KMS-11 (cell line): ENCODE results near the gene JUNB.
A peak's percentile ranks its signal among the peaks of the same experiment; 100 is the strongest.

Experiments
- H2AFZ ChIP-seq: fragments of 200-600 bp; sonication (generic); 2 replicates; pipeline ENCODE4 v1.6.1; 2016; ENCODE audit warnings: antibody characterized with exemption, mixed run types, low read depth
- H3K27ac ChIP-seq: fragments of 200-600 bp; sonication (generic); 2 replicates; pipeline ENCODE4 v1.6.1; 2016; ENCODE audit warnings: mild to moderate bottlenecking, mixed run types
- H3K27me3 ChIP-seq: fragments of 200-600 bp; sonication (generic); 2 replicates; pipeline ENCODE4 v1.6.1; 2017; ENCODE audit warnings: mild to moderate bottlenecking, low read depth, mixed run types, moderate library complexity; ENCODE audit not compliant: insufficient read depth
- H3K36me3 ChIP-seq: fragments of 200-600 bp; sonication (generic); 2 replicates; pipeline ENCODE4 v1.6.1; 2017; ENCODE audit warnings: mild to moderate bottlenecking, mixed run types; ENCODE audit not compliant: insufficient read depth
- H3K4me1 ChIP-seq: fragments of 200-600 bp; sonication (generic); 2 replicates; pipeline ENCODE4 v1.6.1; 2016; ENCODE audit warnings: mild to moderate bottlenecking, low read depth, mixed run types; ENCODE audit not compliant: poor library complexity, severe bottlenecking
- H3K4me2 ChIP-seq: fragments of 200-600 bp; sonication (generic); 2 replicates; pipeline ENCODE4 v1.7.0; 2016; ENCODE audit warnings: mild to moderate bottlenecking, mixed run types
- H3K4me3 ChIP-seq: fragments of 200-600 bp; sonication (generic); IDR thresholded peaks from 2 replicates; pipeline ENCODE4 v1.6.1; 2017; ENCODE audit warnings: low read depth, low read length, mixed read lengths; ENCODE audit not compliant: insufficient read depth
- H3K79me2 ChIP-seq: fragments of 200-600 bp; sonication (generic); 2 replicates; pipeline ENCODE4 v1.6.1; 2016; ENCODE audit warnings: low read depth, mixed run types; ENCODE audit not compliant: insufficient read depth
- H3K9ac ChIP-seq: fragments of 200-600 bp; sonication (generic); 2 replicates; pipeline ENCODE4 v1.6.1; 2016; ENCODE audit warnings: mild to moderate bottlenecking, mixed run types
- H4K20me1 ChIP-seq: fragments of 200-600 bp; sonication (generic); 2 replicates; pipeline ENCODE4 v1.6.1; 2016; ENCODE audit warnings: mild to moderate bottlenecking, mixed run types; ENCODE audit not compliant: insufficient read depth
- CTCF ChIP-seq: fragments of 200-600 bp; sonication (generic); conservative IDR thresholded peaks from 2 replicates; pipeline ENCODE4 v1.6.1; 2017; ENCODE audit warnings: low read depth, mild to moderate bottlenecking, antibody characterized with exemption, low read length, moderate library complexity, mixed read lengths

The JUNB gene

GRCh38 chr19:12774588-12775555 is 16.4 kb upstream of the JUNB start, which contains the start of gene HOOK2:
HOOK2 (minus strand) TSS chr19:12775552; CDS start chr19:12775449, 103 bp downstream.
- H2AFZ ChIP-seq: peak within 1 kb of the TSS; percentile 54; the same call in 1 of the 2 replicates
- no peaks in the 10 kb centered on the region for H3K27me3 ChIP-seq
- no peaks in the 10 kb centered on the region for H4K20me1 ChIP-seq
- no peak within 1 kb of the TSS for H3K4me3 ChIP-seq
- peak within 1 kb of the TSS; percentile 73 for H3K4me2 ChIP-seq
- peak within 1 kb of the TSS; percentile 18; the same call in 1 of the 2 replicates for H3K9ac ChIP-seq
- H3K4me1 ChIP-seq: peaks cover 23% of the 10 kb centered on the region
- H3K27ac ChIP-seq: no peak within 1 kb of the TSS
- no peak for TF ChIP-seq CTCF
- H3K79me2 ChIP-seq: no peaks in the 10 kb centered on the region
- no peaks in the 10 kb centered on the region for H3K36me3 ChIP-seq

- Histone ChIP-seq H4K20me1 (no peaks in the 10 kb centered on the region), H3K27me3 (no peaks in the 10 kb centered on the region), H3K27ac (0 out of 2 replicates have a peak overlapping the region, but pooled peaks have one; percentile 31), H2AFZ (peak overlapping the region; percentile 84), H3K9ac (peak overlapping the region; percentile 51; the same call in 1 of the 2 replicates), H3K36me3 (no peaks in the 10 kb centered on the region), H3K4me3 (peak overlapping the region; percentile 70), H3K4me2 (peak overlapping the region; percentile 35), H3K4me1 (peaks cover 29% of the 10 kb centered on the region), H3K79me2 (no peaks in the 10 kb centered on the region)
- TF ChIP-seq CTCF: peak; percentile 96
Measured at GRCh38 chr19:12777217-12778016, 13.9 kb upstream of the JUNB start.

- peak overlapping the region; percentile 35 for H3K4me2 ChIP-seq
- H3K27me3 ChIP-seq: no peaks in the 10 kb centered on the region
- peak overlapping the region; percentile 70 for H3K4me3 ChIP-seq
- H3K36me3 ChIP-seq: no peaks in the 10 kb centered on the region
- peak overlapping the region; percentile 51; the same call in 1 of the 2 replicates for H3K9ac ChIP-seq
- peaks cover 34% of the 10 kb centered on the region for H3K4me1 ChIP-seq
- no peak for TF ChIP-seq CTCF
- peak overlapping the region; percentile 31; the same call in 1 of the 2 replicates for H3K27ac ChIP-seq
- peak overlapping the region; percentile 84 for H2AFZ ChIP-seq
- no peaks in the 10 kb centered on the region for H3K79me2 ChIP-seq
- no peaks in the 10 kb centered on the region for H4K20me1 ChIP-seq
Measured at GRCh38 chr19:12778017-12778904, 13.0 kb upstream of the JUNB start.

GRCh38 chr19:12778905-12779161 is 12.5 kb upstream of the JUNB start:
- no peaks in the 10 kb centered on the region for H4K20me1 ChIP-seq
- H3K27ac ChIP-seq: no peak overlapping the region; the same call in 1 of the 2 replicates
- H3K4me2 ChIP-seq: peak overlapping the region; percentile 35
- peaks cover 28% of the 10 kb centered on the region for H3K4me1 ChIP-seq
- H3K4me3 ChIP-seq: no peak overlapping the region
- peak overlapping the region; percentile 51; the same call in 1 of the 2 replicates for H3K9ac ChIP-seq
- no peaks in the 10 kb centered on the region for H3K27me3 ChIP-seq
- no peaks in the 10 kb centered on the region for H3K79me2 ChIP-seq
- H3K36me3 ChIP-seq: no peaks in the 10 kb centered on the region
- no peak for TF ChIP-seq CTCF
- peak overlapping the region; percentile 84 for H2AFZ ChIP-seq
